Measurements from ENCODE around the gene COG3. TPM values are rescaled to one million over a fixed set of nuclear protein-coding genes. Genes with fewer than 3 reads are reported as not detected.

COG3 gene
- total and polyA plus RNA-seq, 2 of the 13 experiments (the other 11 are each of a cell fraction or from before 2014, with no cell fraction given) = 37.8 to 47.5 TPM

GRCh38 chr13:45417790-45418534 lies 46.8 kb upstream of the COG3 start, which contains the start of gene SLC25A30 (continued):
- TF ChIP-seq MAX (IDR thresholded peaks at IDR 0.05) (peak; percentile 67), ZNF281 (CRISPR knock-in tag; IDR thresholded peaks at IDR 0.05; ENCODE audit: borderline replicate concordance) (no peak), ZNF232 (CRISPR knock-in tag; IDR thresholded peaks at IDR 0.05; ENCODE audit: borderline replicate concordance) (peak; percentile 79; the same call in 1 of the 2 replicates), IKZF1 (IDR thresholded peaks at IDR 0.05) (no peak), MED1 (CRISPR knock-in tag; IDR thresholded peaks at IDR 0.05) (peak; percentile 65), TERF1 (CRISPR knock-in tag; IDR thresholded peaks at IDR 0.05) (0 out of 2 replicates have a peak, but pooled peaks have one; percentile 72), ZNF740 (CRISPR knock-in tag; IDR thresholded peaks at IDR 0.05) (no peak), ELF4 (CRISPR knock-in tag; IDR thresholded peaks at IDR 0.05; ENCODE audit: borderline replicate concordance) (no peak), GATAD2A (CRISPR knock-in tag; IDR thresholded peaks at IDR 0.05) (peak; percentile 49; the same call in 1 of the 2 replicates), SALL2 (CRISPR knock-in tag; IDR thresholded peaks at IDR 0.05) (peak; percentile 87), RAD51 (IDR thresholded peaks at IDR 0.05; ENCODE audit: borderline replicate concordance) (no peak), ZNF557 (CRISPR knock-in tag; IDR thresholded peaks at IDR 0.05) (no peak), HMG20B (CRISPR knock-in tag; conservative IDR thresholded peaks at IDR 0.05) (no peak), TOPORS (CRISPR knock-in tag; IDR thresholded peaks at IDR 0.05) (no peak), ZBED4 (CRISPR knock-in tag; IDR thresholded peaks at IDR 0.05; ENCODE audit: borderline replicate concordance) (peak; percentile 15; the same call in 1 of the 2 replicates), ZNF672 (CRISPR knock-in tag; IDR thresholded peaks at IDR 0.05) (no peak), ATF1 (CRISPR knock-in tag; IDR thresholded peaks at IDR 0.05) (no peak), RORA (CRISPR knock-in tag; IDR thresholded peaks at IDR 0.05) (no peak), NFKB2 (CRISPR knock-in tag; IDR thresholded peaks at IDR 0.05; ENCODE audit: borderline replicate concordance) (peak; percentile 82; the same call in 1 of the 2 replicates), ZNF431 (CRISPR knock-in tag; IDR thresholded peaks at IDR 0.05; ENCODE audit: borderline replicate concordance, low read depth) (peak; percentile 56; the same call in 1 of the 2 replicates), ZFP37 (CRISPR knock-in tag; IDR thresholded peaks at IDR 0.05; ENCODE audit: borderline replicate concordance) (no peak), ZNF607 (CRISPR knock-in tag; IDR thresholded peaks at IDR 0.05; ENCODE audit: borderline replicate concordance) (peak; percentile 92; the same call in 1 of the 2 replicates), GTF3A (CRISPR knock-in tag; conservative IDR thresholded peaks at IDR 0.05) (no peak)
